Mucosa of descending colon (tissue), 3 donors: ENCODE results near the gene CLDN12. TPM values are rescaled to one million over a fixed set of nuclear protein-coding genes. Genes with fewer than 3 reads are reported as not detected.

Experiments used
- ATAC-seq: fragments of 200-7000 bp; cut with Tn5 transposase; one replicate; pipeline ENCODE4 v1.9.1; 2020; ENCODE audit warnings: mild to moderate bottlenecking, moderate library complexity
- DNase-seq, 3 donors: peaks; one replicate each; pipeline ENCODE4 v3.0.0-alpha.2; 2020
- H3K36me3 ChIP-seq: fragments of 200-600 bp; one replicate; pipeline ENCODE4 v1.8.0; 2021; ENCODE audit warnings: low read depth, mild to moderate bottlenecking
- H3K4me1 ChIP-seq: fragments of 200-600 bp; one replicate; pipeline ENCODE4 v1.8.0; 2021; ENCODE audit warnings: low read depth, mild to moderate bottlenecking
- H3K4me3 ChIP-seq: fragments of 200-600 bp; one replicate; pipeline ENCODE4 v1.8.0; 2021; ENCODE audit warnings: mild to moderate bottlenecking
- H3K9me3 ChIP-seq: fragments of 200-600 bp; one replicate; pipeline ENCODE4 v1.8.0; 2021; ENCODE audit warnings: mild to moderate bottlenecking
- CTCF ChIP-seq: fragments of 200-600 bp; IDR thresholded peaks from one replicate; pipeline ENCODE4 v1.8.0; 2022; ENCODE audit warnings: antibody characterized with exemption, mild to moderate bottlenecking
- intact Hi-C, 2 donors: fragments of 100-400 bp; cut with DNase I in 1 of 2; cut with micrococcal nuclease in 1 of 2; formaldehyde crosslinking; loops; one replicate each; pipeline versions ENCODE4 v1.11.0 to v1.11.1; 2022; cut with DNase I, micrococcal nuclease
- total RNA-seq, 3 donors: library from RNA; stranded (reverse); fragmentation: NEBNext Ultra II Directional in 2 of 3; extraction: Animal tissue kit (Norgen Biotek cat#: 25700) in 2 of 3; gene quantifications; one replicate each; pipeline versions ENCODE4 v1.2.1 to v1.2.4, GENCODE V29; 2021 to 2023
- donor health status: DM: no; HTN: no; CAD: no; lungs with moderate emphysema.
- donor health status: DM: no; HTN: no; CAD: no.
- donor health status: DM: no; HTN: yes; CAD: no.

The CLDN12 gene
- total RNA-seq, 3 donors from 2014 or later = 43.4 to 66.6 (median 55.4) TPM

DNA sequence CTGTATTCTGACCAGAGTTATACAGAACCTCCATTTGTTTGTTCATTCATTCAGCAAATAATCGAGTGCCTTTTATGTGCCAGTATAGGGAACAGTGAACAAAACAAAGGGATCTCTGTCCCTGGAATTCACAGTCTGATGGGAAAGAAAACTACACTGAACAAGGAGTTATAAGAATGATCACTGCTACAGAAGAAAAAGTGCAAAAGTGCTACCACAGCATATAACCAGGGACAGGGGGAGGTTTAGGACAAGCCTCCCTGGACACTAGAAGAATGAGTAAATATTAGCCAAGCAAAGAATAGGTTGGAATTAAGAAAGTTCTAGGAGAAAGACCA lies 4.2 kb downstream of the CLDN12 start:
- intact Hi-C loops = no loop called here
- H3K9me3 ChIP-seq = no peaks in the 10 kb centered on the region
- no peak overlapping the region for H3K4me3 ChIP-seq
- H3K36me3 ChIP-seq = no peaks in the 10 kb centered on the region
- no peak for DNase-seq
- no peak for TF ChIP-seq CTCF
- peaks cover 21% of the 10 kb centered on the region for H3K4me1 ChIP-seq
- no peak for ATAC-seq

DNA sequence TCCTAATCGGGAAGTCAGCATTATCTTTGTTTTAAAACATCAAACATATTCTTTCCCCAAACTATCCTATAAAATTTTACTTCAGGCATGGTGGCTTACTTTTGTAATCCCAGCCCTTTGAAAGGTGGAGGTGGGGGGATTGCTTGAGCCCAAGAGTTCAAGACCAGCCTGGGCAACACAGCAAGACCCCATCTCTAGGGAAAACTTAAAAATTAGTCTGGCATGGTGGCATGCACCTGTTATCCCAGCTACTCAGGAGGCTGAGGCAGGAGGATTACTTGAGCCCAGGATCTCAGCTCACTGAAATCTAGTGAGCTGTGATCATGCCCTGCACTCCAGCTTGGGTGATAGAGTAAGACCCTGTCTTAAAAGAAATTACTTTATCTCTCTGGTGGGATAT lies 4.9 kb downstream of the CLDN12 start:
- no peaks in the 10 kb centered on the region for H3K36me3 ChIP-seq
- no peak overlapping the region for H3K4me3 ChIP-seq
- intact Hi-C loops = no loop called here
- ATAC-seq (no peak), DNase-seq (no peak)
- no peaks in the 10 kb centered on the region for H3K9me3 ChIP-seq
- peaks cover 20% of the 10 kb centered on the region for H3K4me1 ChIP-seq
- no peak for TF ChIP-seq CTCF

DNA sequence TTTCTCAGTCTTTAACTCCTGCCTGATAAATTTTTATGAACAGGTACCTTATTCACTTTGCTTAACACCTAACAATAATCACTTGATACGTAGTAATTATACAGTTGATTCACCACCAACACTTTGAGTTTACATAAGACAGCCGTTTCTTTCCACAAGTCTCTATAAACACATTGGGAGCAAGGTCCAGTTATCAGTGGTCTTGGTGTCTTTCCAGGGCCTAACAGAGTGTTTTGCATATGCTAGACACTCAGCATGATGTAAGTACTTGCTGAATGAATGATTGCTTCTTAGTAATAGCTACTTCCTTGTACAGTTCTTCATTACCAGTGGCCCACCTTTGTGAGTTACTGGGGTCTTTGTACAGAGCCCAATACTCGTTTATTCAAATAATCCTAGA lies 6.4 kb downstream of the CLDN12 start:
- no peaks in the 10 kb centered on the region for H3K36me3 ChIP-seq
- peak; percentile 80 for ATAC-seq
- H3K4me1 ChIP-seq = peaks cover 20% of the 10 kb centered on the region
- no peak overlapping the region for H3K4me3 ChIP-seq
- no peaks in the 10 kb centered on the region for H3K9me3 ChIP-seq
- intact Hi-C loops = no loop called here
- TF ChIP-seq CTCF = no peak
- DNase-seq = peak in 1 of 3 donors; percentile 56

GRCh38 chr7:90411510-90411909 lies 8.2 kb downstream of the CLDN12 start:
- Histone ChIP-seq H3K4me1 (peaks cover 20% of the 10 kb centered on the region), H3K9me3 (no peaks in the 10 kb centered on the region), H3K4me3 (no peak overlapping the region), H3K36me3 (no peaks in the 10 kb centered on the region)
- TF ChIP-seq CTCF = no peak
- intact Hi-C loops = no loop called here
- DNase-seq (no peak), ATAC-seq (peak; percentile 81)

DNA sequence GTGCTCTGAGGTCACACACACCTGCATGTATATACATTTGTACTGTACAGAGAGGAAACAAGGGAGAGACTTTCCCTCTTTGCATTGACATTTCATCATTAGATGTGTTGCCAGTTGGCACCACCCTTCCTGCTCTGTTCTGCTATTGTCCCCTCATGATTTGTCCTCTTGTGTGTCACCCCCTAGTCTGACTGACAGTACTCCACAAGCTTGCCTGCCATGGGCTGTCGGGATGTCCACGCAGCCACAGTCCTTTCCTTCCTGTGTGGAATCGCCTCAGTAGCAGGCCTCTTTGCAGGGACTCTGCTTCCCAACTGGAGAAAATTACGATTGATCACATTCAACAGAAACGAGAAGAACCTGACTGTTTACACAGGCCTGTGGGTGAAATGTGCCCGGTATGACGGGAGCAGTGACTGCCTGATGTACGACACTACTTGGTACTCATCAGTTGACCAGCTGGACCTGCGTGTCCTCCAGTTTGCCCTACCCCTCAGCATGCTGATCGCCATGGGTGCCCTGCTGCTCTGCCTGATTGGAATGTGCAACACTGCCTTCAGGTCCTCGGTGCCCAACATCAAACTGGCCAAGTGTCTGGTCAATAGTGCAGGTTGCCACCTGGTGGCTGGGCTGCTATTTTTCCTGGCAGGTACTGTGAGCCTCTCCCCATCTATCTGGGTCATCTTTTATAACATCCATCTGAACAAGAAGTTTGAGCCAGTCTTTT lies 9.4 kb downstream of the CLDN12 start:
- DNase-seq = peak; percentile 65 to 87 (median 83)
- peak; percentile 73 for ATAC-seq
- Histone ChIP-seq H3K36me3 (no peaks in the 10 kb centered on the region), H3K9me3 (no peaks in the 10 kb centered on the region), H3K4me3 (no peak overlapping the region), H3K4me1 (peaks cover 20% of the 10 kb centered on the region)
- peak; percentile 20 for TF ChIP-seq CTCF
- intact Hi-C loops = no loop called here

DNA sequence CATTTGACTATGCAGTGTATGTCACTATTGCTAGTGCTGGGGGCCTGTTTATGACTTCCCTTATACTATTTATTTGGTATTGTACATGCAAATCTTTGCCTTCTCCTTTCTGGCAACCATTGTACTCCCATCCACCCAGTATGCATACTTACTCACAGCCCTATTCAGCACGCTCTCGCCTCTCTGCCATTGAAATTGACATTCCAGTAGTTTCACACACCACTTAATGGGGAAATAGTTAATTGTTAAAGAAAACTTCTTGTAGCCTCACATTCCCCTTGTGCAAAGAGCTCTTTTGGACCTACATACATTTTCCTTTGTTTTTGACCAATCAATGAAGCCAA lies 9.9 kb downstream of the CLDN12 start:
- ATAC-seq (no peak), DNase-seq (no peak)
- no peaks in the 10 kb centered on the region for H3K9me3 ChIP-seq
- H3K36me3 ChIP-seq = no peaks in the 10 kb centered on the region
- TF ChIP-seq CTCF = no peak
- H3K4me3 ChIP-seq = no peak overlapping the region
- H3K4me1 ChIP-seq = peaks cover 20% of the 10 kb centered on the region
- intact Hi-C loops = no loop called here
